Neural progenitor cell (in vitro differentiated cells): ENCODE data around the gene SNAPC4. TPM values are rescaled to one million over a fixed set of nuclear protein-coding genes. Genes with fewer than 3 reads are reported as not detected.

Experiments used
- DNase-seq: peaks from one replicate; pipeline ENCODE4 v3.0.0-alpha.2; 2016; ENCODE audit warnings: low spot score
- H2AFZ ChIP-seq: fragments of 200-600 bp; sonication (generic); replicated peaks from 2 replicates; pipeline ENCODE4 v1.6.1; 2016; ENCODE audit warnings: antibody characterized with exemption
- H3F3A ChIP-seq: fragments of 200-600 bp; sonication (generic); 2 replicates; pipeline ENCODE4 v1.6.1; 2016; ENCODE audit warnings: antibody characterized with exemption, low read depth
- H3K27ac ChIP-seq: fragments of 200-600 bp; sonication (generic); 2 replicates; pipeline ENCODE4 v1.5.1; 2016; ENCODE audit warnings: mild to moderate bottlenecking
- H3K27me3 ChIP-seq: fragments of 200-600 bp; sonication (generic); 2 replicates; pipeline ENCODE4 v1.6.1; 2016; ENCODE audit warnings: mild to moderate bottlenecking, moderate library complexity
- H3K36me3 ChIP-seq: fragments of 200-600 bp; sonication (generic); 2 replicates; pipeline ENCODE4 v1.5.1; 2016
- H3K4me1 ChIP-seq: fragments of 200-600 bp; sonication (generic); 2 replicates; pipeline ENCODE4 v1.6.1; 2016; ENCODE audit warnings: mixed run types
- H3K4me2 ChIP-seq: fragments of 200-600 bp; sonication (generic); 2 replicates; pipeline ENCODE4 v1.6.1; 2016
- H3K4me3 ChIP-seq: fragments of 200-600 bp; sonication (generic); 2 replicates; pipeline ENCODE4 v1.5.1; 2016
- H3K79me2 ChIP-seq: fragments of 200-600 bp; sonication (generic); 2 replicates; pipeline ENCODE4 v1.6.1; 2016; ENCODE audit warnings: low read depth
- H3K9ac ChIP-seq: fragments of 200-600 bp; sonication (generic); 2 replicates; pipeline ENCODE4 v1.6.1; 2016
- H3K9me3 ChIP-seq: fragments of 200-600 bp; sonication (generic); 2 replicates; pipeline ENCODE4 v1.5.1; 2016; ENCODE audit warnings: low read depth
- H4K20me1 ChIP-seq: fragments of 200-600 bp; sonication (generic); 2 replicates; pipeline ENCODE4 v1.6.1; 2016; ENCODE audit warnings: low read depth
- H3K27ac Mint-ChIP-seq: 3 replicates; pipeline ENCODE4 v1.8.0; 2021; ENCODE audit warnings: mixed read lengths
- H3K27me3 Mint-ChIP-seq: 2 replicates; pipeline ENCODE4 v1.8.0; 2022; ENCODE audit warnings: low read depth, mild to moderate bottlenecking, inconsistent platforms, moderate library complexity, mixed read lengths; ENCODE audit not compliant: insufficient read depth
- H3K36me3 Mint-ChIP-seq: 3 replicates; pipeline ENCODE4 v1.8.0; 2021; ENCODE audit warnings: mixed read lengths
- H3K4me1 Mint-ChIP-seq: 3 replicates; pipeline ENCODE4 v1.8.0; 2021; ENCODE audit warnings: mixed read lengths
- H3K4me3 Mint-ChIP-seq: 3 replicates; pipeline ENCODE4 v1.8.0; 2021; ENCODE audit warnings: mild to moderate bottlenecking, moderate library complexity, mixed read lengths
- H3K9me3 Mint-ChIP-seq: 3 replicates; pipeline ENCODE4 v1.8.0; 2020; ENCODE audit warnings: mixed read lengths
- CTCF ChIP-seq: fragments of 200-600 bp; sonication (generic); IDR thresholded peaks from 2 replicates; pipeline ENCODE4 v1.5.1; 2017; ENCODE audit warnings: antibody characterized with exemption, mild to moderate bottlenecking
- EZH2 ChIP-seq: fragments of 200-600 bp; sonication (generic); IDR thresholded peaks from 2 replicates; pipeline ENCODE4 v1.6.1; 2017; ENCODE audit warnings: antibody characterized with exemption, mild to moderate bottlenecking, moderate library complexity
- EZH2phosphoT487 ChIP-seq: fragments of 200-600 bp; sonication (generic); IDR thresholded peaks from 2 replicates; pipeline ENCODE4 v1.6.1; 2017; ENCODE audit warnings: antibody characterized with exemption
- total RNA-seq: library from RNA; depleted of rRNA; stranded (reverse); fragments of >200 nt; gene quantifications from 2 replicates; pipeline ENCODE4 v1.2.3, GENCODE V29; 2015; ENCODE audit warnings: low replicate concordance

Gene SNAPC4
- total RNA-seq, 1 donor from 2014 or later, result 6.8 TPM

DNA sequence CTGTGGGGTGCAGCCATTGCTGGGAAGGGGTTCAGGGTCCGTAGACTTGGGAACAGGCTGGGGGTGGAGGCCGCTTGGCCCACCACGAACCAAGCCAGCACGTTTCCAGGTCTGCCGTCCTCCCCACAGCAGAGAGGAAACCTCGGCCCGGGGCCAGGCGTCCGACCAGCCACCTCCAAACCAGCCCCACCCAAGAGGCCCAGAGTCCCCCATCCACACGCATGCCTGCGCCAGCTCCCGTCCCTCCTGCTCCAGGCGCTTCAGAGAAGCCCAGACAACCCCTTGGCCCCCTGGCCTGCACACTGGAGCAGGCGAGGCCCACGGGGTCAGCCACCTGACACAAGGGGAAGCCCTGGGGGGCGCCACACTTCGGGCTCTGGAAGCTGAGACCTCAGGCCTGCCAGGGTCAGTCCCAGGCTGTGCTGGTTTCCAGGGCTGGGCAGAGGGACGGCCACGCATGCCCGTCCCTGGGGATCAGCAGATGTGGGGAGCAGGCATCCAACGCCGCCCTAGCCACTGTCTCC is 42.7 kb downstream of the SNAPC4 start:
- no peaks in the 10 kb centered on the region for H3F3A ChIP-seq
- H3K27me3 Mint-ChIP-seq, result peaks cover 6% of the 10 kb centered on the region
- TF ChIP-seq EZH2 (no peak), EZH2phosphoT487 (no peak), CTCF (no peak)
- no peaks in the 10 kb centered on the region for H3K36me3 ChIP-seq
- no peak overlapping the region for H3K4me3 ChIP-seq
- H3K9ac ChIP-seq, result no peak overlapping the region
- H3K27ac ChIP-seq, result no peak overlapping the region
- no peaks in the 10 kb centered on the region for H3K79me2 ChIP-seq
- H3K27ac Mint-ChIP-seq, result no peak overlapping the region
- no peaks in the 10 kb centered on the region for H3K9me3 ChIP-seq
- no peak overlapping the region for H2AFZ ChIP-seq
- H3K27me3 ChIP-seq, result no peaks in the 10 kb centered on the region
- no peaks in the 10 kb centered on the region for H4K20me1 ChIP-seq
- no peak overlapping the region for H3K4me2 ChIP-seq
- no peaks in the 10 kb centered on the region for H3K4me1 Mint-ChIP-seq
- no peaks in the 10 kb centered on the region for H3K36me3 Mint-ChIP-seq
- no peaks in the 10 kb centered on the region for H3K4me1 ChIP-seq
- no peak for DNase-seq
- H3K4me3 Mint-ChIP-seq, result no peak overlapping the region
- no peaks in the 10 kb centered on the region for H3K9me3 Mint-ChIP-seq

DNA sequence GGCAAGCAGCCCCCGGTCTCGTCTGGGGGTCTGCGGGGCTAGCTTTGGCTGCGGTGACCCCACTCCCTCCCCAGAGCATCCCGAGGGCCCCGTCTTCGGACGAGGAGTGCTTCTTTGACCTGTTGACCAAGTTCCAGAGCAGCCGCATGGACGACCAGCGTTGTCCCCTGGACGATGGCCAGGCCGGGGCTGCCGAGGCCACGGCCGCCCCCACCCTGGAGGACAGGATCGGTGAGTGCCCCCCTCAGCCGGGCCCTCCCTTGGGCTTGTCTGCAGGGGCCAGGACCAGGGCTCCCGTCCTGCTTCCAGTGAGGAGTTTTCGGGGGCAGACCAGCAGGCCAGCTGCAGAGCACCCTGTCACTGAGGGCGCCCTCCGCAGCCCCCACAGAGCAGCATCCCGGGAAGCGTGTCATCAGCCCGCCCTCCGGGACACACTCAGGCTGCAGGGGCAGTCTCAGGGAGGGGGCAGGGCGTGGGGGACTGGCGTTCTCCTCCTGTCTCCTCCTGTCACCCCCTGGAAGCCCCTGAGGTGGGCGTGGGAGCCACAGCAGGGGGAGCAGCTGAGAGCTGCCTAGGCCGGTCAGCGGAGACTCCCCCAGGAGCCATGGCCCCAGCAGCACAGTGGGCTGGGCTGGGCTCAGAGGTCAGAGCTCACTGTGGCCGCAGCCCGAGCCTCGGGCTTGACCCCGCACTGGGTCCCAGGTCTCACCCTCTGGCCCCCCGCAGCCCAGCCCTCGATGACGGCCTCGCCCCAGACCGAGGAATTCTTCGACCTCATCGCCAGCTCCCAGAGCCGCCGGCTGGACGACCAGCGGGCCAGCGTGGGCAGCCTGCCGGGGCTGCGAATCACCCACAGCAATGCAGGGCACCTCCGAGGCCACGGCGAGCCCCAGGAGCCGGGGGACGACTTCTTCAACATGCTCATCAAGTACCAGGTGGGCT is 44.1 kb downstream of the SNAPC4 start:
- no peak overlapping the region for H3K27ac Mint-ChIP-seq
- no peaks in the 10 kb centered on the region for H4K20me1 ChIP-seq
- peaks cover 6% of the 10 kb centered on the region for H3K27me3 Mint-ChIP-seq
- H2AFZ ChIP-seq, result no peak overlapping the region
- no peak overlapping the region for H3K4me2 ChIP-seq
- H3K79me2 ChIP-seq, result no peaks in the 10 kb centered on the region
- H3K4me1 ChIP-seq, result no peaks in the 10 kb centered on the region
- no peak overlapping the region for H3K9ac ChIP-seq
- no peak overlapping the region for H3K27ac ChIP-seq
- no peaks in the 10 kb centered on the region for H3K36me3 ChIP-seq
- DNase-seq, result no peak
- no peaks in the 10 kb centered on the region for H3K9me3 Mint-ChIP-seq
- no peaks in the 10 kb centered on the region for H3F3A ChIP-seq
- no peak for TF ChIP-seq EZH2
- no peak for TF ChIP-seq CTCF
- TF ChIP-seq EZH2phosphoT487, result no peak
- no peaks in the 10 kb centered on the region for H3K9me3 ChIP-seq
- no peak overlapping the region for H3K4me3 Mint-ChIP-seq
- no peaks in the 10 kb centered on the region for H3K36me3 Mint-ChIP-seq
- no peaks in the 10 kb centered on the region for H3K27me3 ChIP-seq
- no peaks in the 10 kb centered on the region for H3K4me1 Mint-ChIP-seq
- H3K4me3 ChIP-seq, result no peak overlapping the region

DNA sequence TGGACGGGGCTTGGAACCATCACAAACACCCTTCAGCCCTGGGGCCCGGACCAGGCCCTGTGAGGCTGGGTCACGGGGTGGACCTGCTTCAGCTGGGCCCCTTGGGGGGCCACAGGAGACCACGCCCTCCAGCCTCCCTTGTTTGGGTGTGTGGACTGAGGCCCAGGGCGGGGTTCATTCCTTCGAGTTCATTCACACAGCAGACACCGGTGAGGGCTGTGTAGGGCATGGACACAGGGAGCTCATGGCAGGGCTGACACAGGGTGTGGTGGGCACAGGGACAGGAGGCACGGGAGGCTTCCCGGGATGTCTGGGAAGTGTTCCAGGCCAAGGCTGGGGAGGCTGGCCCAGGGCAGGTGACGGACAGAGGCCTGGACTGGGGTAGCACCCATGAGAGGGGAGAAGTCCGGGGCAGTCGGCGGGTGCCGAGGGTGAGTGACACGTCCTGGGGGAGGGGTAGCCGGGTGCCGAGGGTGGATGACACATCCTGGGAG is 45.3 kb downstream of the SNAPC4 start:
- Histone ChIP-seq H4K20me1 (no peaks in the 10 kb centered on the region), H3K4me1 (no peaks in the 10 kb centered on the region), H3F3A (no peaks in the 10 kb centered on the region), H3K9ac (no peak overlapping the region), H3K27ac (no peak overlapping the region), H3K9me3 (no peaks in the 10 kb centered on the region), H2AFZ (no peak overlapping the region), H3K4me3 (no peak overlapping the region), H3K36me3 (no peaks in the 10 kb centered on the region), H3K27me3 (no peaks in the 10 kb centered on the region), H3K4me2 (no peak overlapping the region), H3K79me2 (no peaks in the 10 kb centered on the region)
- Mint-ChIP-seq H3K27ac (no peak overlapping the region), H3K4me3 (no peak overlapping the region), H3K9me3 (no peaks in the 10 kb centered on the region), H3K36me3 (no peaks in the 10 kb centered on the region), H3K4me1 (no peaks in the 10 kb centered on the region), H3K27me3 (peaks cover 2% of the 10 kb centered on the region)
- no peak for DNase-seq
- TF ChIP-seq EZH2phosphoT487 (no peak), CTCF (no peak), EZH2 (no peak)
